MCF 10A (cell line): ENCODE measurements around the gene RGMA. TPM values are rescaled to one million over a fixed set of nuclear protein-coding genes. Genes with fewer than 3 reads are reported as not detected.
"Not testable (repeated sequence)": the region's sequence is repeated elsewhere in the genome, so short reads cannot be mapped to it uniquely, and the experiment has no call there.

Source experiments
- BruUV-seq: library from RNA; stranded (reverse); fragments of 400-500 nt; replicated peaks from 2 replicates; lab custom pipeline; 2021; lab: Mats Ljungman, UMichigan
- CTCF ChIA-PET: fragments of 300-600 bp; sonication (Branson Sonifier 250); formaldehyde crosslinking; extraction: SDS; loops from one replicate; lab custom pipeline; 2021; ENCODE audit warnings: antibody characterized with exemption, inconsistent platforms; lab: Yijun Ruan, JAX
- POLR2A ChIA-PET: fragments of 300-600, 350-650 bp; sonication (Branson Sonifier 250); formaldehyde crosslinking; extraction: SDS; loops from one replicate; lab custom pipeline; 2020; ENCODE audit warnings: antibody characterized with exemption, inconsistent platforms; lab: Yijun Ruan, JAX
- DNase-seq: peaks from one replicate; pipeline ENCODE4 v3.0.0-alpha.2; 2018; ENCODE audit not compliant: unreplicated experiment
- H3K27ac Mint-ChIP-seq: one replicate; pipeline ENCODE4 v1.8.0; 2022; ENCODE audit warnings: mild to moderate bottlenecking, low read depth, mixed read lengths; ENCODE audit not compliant: unreplicated experiment
- H3K27me3 Mint-ChIP-seq: one replicate; pipeline ENCODE4 v1.8.0; 2022; ENCODE audit warnings: mixed read lengths; ENCODE audit not compliant: insufficient read depth, unreplicated experiment
- H3K36me3 Mint-ChIP-seq: one replicate; pipeline ENCODE4 v1.8.0; 2022; ENCODE audit warnings: mild to moderate bottlenecking, moderate library complexity, mixed read lengths; ENCODE audit not compliant: insufficient read depth, unreplicated experiment
- H3K4me1 Mint-ChIP-seq: one replicate; pipeline ENCODE4 v1.8.0; 2022; ENCODE audit warnings: mixed read lengths; ENCODE audit not compliant: insufficient read depth, unreplicated experiment
- H3K4me3 Mint-ChIP-seq: one replicate; pipeline ENCODE4 v1.8.0; 2022; ENCODE audit warnings: mild to moderate bottlenecking, moderate library complexity, mixed read lengths; ENCODE audit not compliant: unreplicated experiment
- H3K9me3 Mint-ChIP-seq: one replicate; pipeline ENCODE4 v1.8.0; 2022; ENCODE audit warnings: mixed read lengths; ENCODE audit not compliant: unreplicated experiment
- CTCF ChIP-seq: fragments of 200-600 bp; IDR thresholded peaks from one replicate; pipeline ENCODE4 v1.8.0; 2022; ENCODE audit warnings: antibody characterized with exemption, mild to moderate bottlenecking; ENCODE audit not compliant: unreplicated experiment
- intact Hi-C: fragments of 100-400 bp; cut with micrococcal nuclease; formaldehyde crosslinking; loops from 2 replicates; pipeline ENCODE4 v1.14.1; 2022
- total RNA-seq: library from RNA; stranded (reverse); gene quantifications from 2 replicates; pipeline ENCODE4 v1.2.3, GENCODE V29; 2022

RGMA gene
- total RNA-seq, 1 experiment from 2014 or later: 0.51 TPM

- Mint-ChIP-seq H3K27ac (no peak overlapping the region), H3K4me3 (no peak overlapping the region), H3K9me3 (no peaks in the 10 kb centered on the region), H3K4me1 (peaks cover 20% of the 10 kb centered on the region), H3K27me3 (no peaks in the 10 kb centered on the region), H3K36me3 (peaks cover 18% of the 10 kb centered on the region)
- DNase-seq: no peak
- ChIA-PET POLR2A (no interaction called here), CTCF (interaction anchor here (0.6 to 9.8 kb wide), 6 partner anchors 17 to 1961 kb away, joined by 3 to 117 read pairs (median 12); no protein-coding TSS in a partner anchor)
- no peak for TF ChIP-seq CTCF
- no TSS peak for BruUV-seq
- intact Hi-C loops: no loop called here
Measured at GRCh38 chr15:93034512-93034911, 54.5 kb downstream of the RGMA start.

- Mint-ChIP-seq H3K27ac (no peak overlapping the region), H3K36me3 (peaks cover 27% of the 10 kb centered on the region), H3K4me1 (peaks cover 28% of the 10 kb centered on the region), H3K4me3 (no peak overlapping the region), H3K27me3 (no peaks in the 10 kb centered on the region), H3K9me3 (no peaks in the 10 kb centered on the region)
- intact Hi-C loops: no loop called here
- DNase-seq: no peak
- POLR2A ChIA-PET: interaction anchor here (0.9 kb wide), 1 partner anchor 1086 kb away, joined by 3 read pairs; no protein-coding TSS in a partner anchor
- no TSS peak for BruUV-seq
- CTCF ChIA-PET: interaction anchor here (0.5 to 9.8 kb wide), 7 partner anchors 13 to 1130 kb away, joined by 3 to 117 read pairs (median 3); no protein-coding TSS in a partner anchor
- no peak for TF ChIP-seq CTCF
Measured at GRCh38 chr15:93033434-93034045, 55.5 kb downstream of the RGMA start.

GRCh38 chr15:93032515-93033206 is 56.4 kb downstream of the RGMA start:
- H3K27ac Mint-ChIP-seq, H3K27me3 Mint-ChIP-seq, H3K4me3 Mint-ChIP-seq, intact Hi-C loops, BruUV-seq, H3K9me3 Mint-ChIP-seq, DNase-seq: not testable (repeated sequence)
- peaks cover 36% of the 10 kb centered on the region for H3K36me3 Mint-ChIP-seq
- peaks cover 36% of the 10 kb centered on the region for H3K4me1 Mint-ChIP-seq
- ChIA-PET POLR2A (interaction anchor here (0.9 kb wide), 1 partner anchor 1087 kb away, joined by 3 read pairs; no protein-coding TSS in a partner anchor), CTCF (interaction anchor here (0.5 to 9.8 kb wide), 16 partner anchors 12 to 1131 kb away, joined by 3 to 117 read pairs (median 3); no protein-coding TSS in a partner anchor)

DNA sequence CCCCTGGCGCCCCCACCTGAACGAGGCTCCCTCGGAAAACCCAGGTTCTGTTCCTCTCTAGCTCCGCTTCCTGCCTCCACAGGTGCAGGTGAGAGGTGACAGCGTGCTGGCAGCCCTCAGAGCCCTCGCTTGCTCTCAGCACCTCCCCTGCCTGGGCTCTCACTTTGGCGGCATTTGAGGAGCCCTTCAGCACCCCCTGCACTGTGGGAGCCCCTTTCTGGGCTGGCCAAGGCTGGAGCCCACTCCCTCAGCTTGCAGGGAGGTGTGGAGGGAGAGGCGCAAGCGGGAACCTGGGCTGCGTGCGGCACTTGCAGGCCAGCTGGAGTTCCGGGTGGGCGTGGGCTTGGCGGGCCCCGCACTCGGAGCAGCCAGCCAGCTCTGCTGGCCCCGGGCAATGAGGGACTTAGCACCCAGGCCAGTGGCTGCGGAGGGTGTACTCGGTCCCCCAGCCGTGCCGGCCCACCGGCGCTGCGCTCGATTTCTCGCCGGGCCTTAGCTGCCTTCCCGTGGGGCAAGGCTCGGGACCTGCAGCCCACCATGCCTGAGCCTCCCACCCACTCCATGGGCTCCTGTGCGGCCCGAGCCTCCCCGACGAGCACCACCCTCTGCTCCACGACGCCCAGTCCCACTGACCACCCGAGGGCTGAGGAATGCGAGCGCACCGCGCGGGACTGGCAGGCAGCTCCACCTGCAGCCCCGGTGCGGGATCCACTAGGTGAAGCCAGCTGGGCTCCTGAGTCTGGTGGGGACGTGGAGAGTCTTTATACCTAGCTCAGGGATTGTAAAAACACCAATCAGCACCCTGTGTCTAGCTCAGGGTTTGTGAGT is 57.2 kb downstream of the RGMA start:
- ChIA-PET CTCF (interaction anchor here (0.5 to 9.8 kb wide), 16 partner anchors 9 to 1101 kb away, joined by 3 to 117 read pairs (median 4); partner anchors contain the start of gene RGMA), POLR2A (interaction anchor here (0.6 kb wide), 1 partner anchor 1086 kb away, joined by 3 read pairs; no protein-coding TSS in a partner anchor)
- BruUV-seq, H3K27me3 Mint-ChIP-seq, H3K27ac Mint-ChIP-seq, H3K9me3 Mint-ChIP-seq, H3K4me3 Mint-ChIP-seq, DNase-seq: not testable (repeated sequence)
- H3K4me1 Mint-ChIP-seq: peaks cover 32% of the 10 kb centered on the region
- H3K36me3 Mint-ChIP-seq: peaks cover 45% of the 10 kb centered on the region
- intact Hi-C loops: loop anchor here (2.0 kb wide), 2 partner anchors 57 to 943 kb away; partner anchors contain the start of gene RGMA
